Hepatocyte (in vitro differentiated cells): ENCODE measurements around the gene UNKL. TPM values are rescaled to one million over a fixed set of nuclear protein-coding genes. Genes with fewer than 3 reads are reported as not detected.

Experiments
- DNase-seq: peaks from one replicate; pipeline ENCODE4 v3.0.0-alpha.2; 2016; ENCODE audit warnings: low spot score
- H2AFZ ChIP-seq: fragments of 200-600 bp; sonication (generic); 2 replicates; pipeline ENCODE4 v1.6.0; 2016; ENCODE audit warnings: antibody characterized with exemption, mild to moderate bottlenecking
- H3K27ac ChIP-seq: fragments of 200-600 bp; sonication (generic); 2 replicates; pipeline ENCODE4 v1.5.1; 2016; ENCODE audit warnings: mild to moderate bottlenecking
- H3K27me3 ChIP-seq: fragments of 200-600 bp; sonication (generic); 2 replicates; pipeline ENCODE4 v1.6.1; 2016
- H3K36me3 ChIP-seq: fragments of 200-600 bp; sonication (generic); replicated peaks from 2 replicates; pipeline ENCODE4 v1.5.1; 2016; ENCODE audit warnings: low read depth; ENCODE audit not compliant: insufficient read depth
- H3K4me1 ChIP-seq: fragments of 200-600 bp; sonication (generic); 2 replicates; pipeline ENCODE4 v1.5.1; 2016; ENCODE audit warnings: mild to moderate bottlenecking, moderate library complexity; ENCODE audit not compliant: insufficient read depth
- H3K4me2 ChIP-seq: fragments of 200-600 bp; sonication (generic); 2 replicates; pipeline ENCODE4 v1.6.0; 2016
- H3K4me3 ChIP-seq: fragments of 200-600 bp; sonication (generic); 2 replicates; pipeline ENCODE4 v1.5.1; 2016; ENCODE audit warnings: mild to moderate bottlenecking
- H3K79me2 ChIP-seq: fragments of 200-600 bp; sonication (generic); 2 replicates; pipeline ENCODE4 v1.6.0; 2017; ENCODE audit warnings: mild to moderate bottlenecking
- H3K9me2 ChIP-seq: fragments of 200-600 bp; sonication (generic); replicated peaks from 2 replicates; pipeline ENCODE4 v1.6.0; 2017; ENCODE audit warnings: mild to moderate bottlenecking; ENCODE audit not compliant: insufficient read depth
- H3K9me3 ChIP-seq: fragments of 200-600 bp; sonication (generic); 2 replicates; pipeline ENCODE4 v1.5.1; 2016; ENCODE audit warnings: low read depth, mild to moderate bottlenecking
- H4K20me1 ChIP-seq: fragments of 200-600 bp; sonication (generic); 2 replicates; pipeline ENCODE4 v1.6.0; 2016; ENCODE audit warnings: mild to moderate bottlenecking; ENCODE audit not compliant: insufficient read depth, poor library complexity, severe bottlenecking
- CTCF ChIP-seq: fragments of 200-600 bp; sonication (generic); IDR thresholded peaks from 2 replicates; pipeline ENCODE4 v1.5.1; 2016; ENCODE audit warnings: antibody characterized with exemption, mild to moderate bottlenecking; ENCODE audit not compliant: poor library complexity
- EZH2 ChIP-seq: fragments of 200-600 bp; sonication (generic); IDR thresholded peaks from 2 replicates; pipeline ENCODE4 v1.6.1; 2016; ENCODE audit warnings: antibody characterized with exemption, mild to moderate bottlenecking, borderline replicate concordance
- EZH2phosphoT487 ChIP-seq: fragments of 200-600 bp; sonication (generic); IDR thresholded peaks from one replicate; pipeline ENCODE4 v1.6.1; 2018; ENCODE audit warnings: antibody characterized with exemption, mild to moderate bottlenecking, low read depth, moderate library complexity; ENCODE audit not compliant: unreplicated experiment, severe bottlenecking
- WGBS: methylation state at CpG from one replicate; pipeline ENCODE4 v1.1.6; 2016; ENCODE audit warnings: low lambda C conversion rate; ENCODE audit errors: missing lambda C conversion rate; 5-methylcytosine and 5-hydroxymethylcytosine counted together
- polyA plus RNA-seq: library from polyadenylated mRNA; unstranded; fragments of >200 nt; fragmentation: Nextera tagmentation; extraction: Ambion mirVana; gene quantifications from 2 replicates; pipeline ENCODE4 v1.2.1, GENCODE V29; 2016
- total RNA-seq: library from RNA; depleted of rRNA; stranded (reverse); fragments of >200 nt; gene quantifications from 2 replicates; pipeline ENCODE4 v1.2.3, GENCODE V29; 2014

The UNKL gene
- total and polyA plus RNA-seq, 2 experiments from 2014 or later = 8.5 to 10.3 TPM

GRCh38 chr16:1325673-1326371 lies 88.7 kb downstream of the UNKL start:
- Histone ChIP-seq H3K9me3 (no peaks in the 10 kb centered on the region), H3K4me3 (no peak overlapping the region), H3K79me2 (no peaks in the 10 kb centered on the region), H2AFZ (no peak overlapping the region), H3K27ac (no peak overlapping the region), H3K4me1 (no peaks in the 10 kb centered on the region), H3K4me2 (no peak overlapping the region), H3K27me3 (no peaks in the 10 kb centered on the region), H3K36me3 (no peaks in the 10 kb centered on the region), H3K9me2 (no peaks in the 10 kb centered on the region), H4K20me1 (peaks cover 10% of the 10 kb centered on the region)
- WGBS = 80% methylated on average over 20 of the region's 20 CpGs
- TF ChIP-seq EZH2 (no peak), CTCF (no peak), EZH2phosphoT487 (no peak)
- no peak for DNase-seq

GRCh38 chr16:1325261-1325660 lies 89.2 kb downstream of the UNKL start:
- no peaks in the 10 kb centered on the region for H3K4me1 ChIP-seq
- H2AFZ ChIP-seq = no peak overlapping the region
- no peaks in the 10 kb centered on the region for H3K9me2 ChIP-seq
- H3K9me3 ChIP-seq = no peaks in the 10 kb centered on the region
- TF ChIP-seq EZH2phosphoT487 (no peak), EZH2 (no peak), CTCF (no peak)
- H3K27ac ChIP-seq = no peak overlapping the region
- peaks cover 10% of the 10 kb centered on the region for H4K20me1 ChIP-seq
- no peak overlapping the region for H3K4me2 ChIP-seq
- no peaks in the 10 kb centered on the region for H3K79me2 ChIP-seq
- no peak overlapping the region for H3K4me3 ChIP-seq
- H3K36me3 ChIP-seq = no peaks in the 10 kb centered on the region
- no peaks in the 10 kb centered on the region for H3K27me3 ChIP-seq
- WGBS = 92% methylated on average over 15 of the region's 15 CpGs
- no peak for DNase-seq

GRCh38 chr16:1324286-1324826 lies 90.1 kb downstream of the UNKL start:
- WGBS = 87% methylated on average over 22 of the region's 22 CpGs
- Histone ChIP-seq H3K36me3 (no peaks in the 10 kb centered on the region), H3K79me2 (peaks cover 9% of the 10 kb centered on the region), H3K27me3 (no peaks in the 10 kb centered on the region), H4K20me1 (peaks cover 15% of the 10 kb centered on the region), H3K4me3 (no peak overlapping the region), H3K9me3 (no peaks in the 10 kb centered on the region), H3K9me2 (no peaks in the 10 kb centered on the region), H3K4me1 (no peaks in the 10 kb centered on the region), H3K27ac (no peak overlapping the region), H3K4me2 (no peak overlapping the region), H2AFZ (no peak overlapping the region)
- no peak for DNase-seq
- TF ChIP-seq EZH2 (no peak), EZH2phosphoT487 (no peak), CTCF (no peak)
